Liver (tissue), 9 donors: ENCODE measurements around the gene ELMO2. TPM values are rescaled to one million over a fixed set of nuclear protein-coding genes. Genes with fewer than 3 reads are reported as not detected.

Experiments
- DNase-seq: peaks from one replicate; pipeline ENCODE4 v3.0.0-alpha.2; 2017; ENCODE audit warnings: low spot score
- H3K27ac ChIP-seq, 2 donors: one replicate each; pipeline ENCODE4 v1.7.0; 2013; ENCODE audit warnings: inconsistent platforms in 2 of 2, low read length in 2 of 2, control low read depth in 1 of 2, low read depth in 1 of 2, mild to moderate bottlenecking in 1 of 2
- H3K27me3 ChIP-seq, 4 donors: one replicate each; pipeline versions ENCODE4 v1.6.1 to v1.7.0; 2013; ENCODE audit warnings: low read length in 3 of 4, inconsistent platforms in 1 of 4, mild to moderate bottlenecking in 1 of 4, moderate library complexity in 1 of 4; ENCODE audit not compliant: control insufficient read depth in 4 of 4, insufficient read depth in 4 of 4
- H3K36me3 ChIP-seq, 4 donors: one replicate each; pipeline versions ENCODE4 v1.6.1 to v1.7.0; 2013; ENCODE audit warnings: low read length in 3 of 4, mild to moderate bottlenecking in 3 of 4, low read depth in 1 of 4, moderate library complexity in 1 of 4; ENCODE audit not compliant: control insufficient read depth in 4 of 4, insufficient read depth in 3 of 4
- H3K4me1 ChIP-seq, 4 donors: one replicate each; pipeline versions ENCODE4 v1.6.1 to v1.7.0; 2013; ENCODE audit warnings: low read length in 3 of 4, mild to moderate bottlenecking in 3 of 4, moderate library complexity in 1 of 4; ENCODE audit not compliant: control insufficient read depth in 4 of 4, insufficient read depth in 4 of 4
- H3K4me3 ChIP-seq, 3 donors: one replicate each; pipeline versions ENCODE4 v1.6.1 to v1.7.0; 2013; ENCODE audit warnings: low read length in 3 of 3, control low read depth in 1 of 3, low read depth in 1 of 3, mild to moderate bottlenecking in 1 of 3
- H3K9ac ChIP-seq, 2 donors: one replicate each; pipeline ENCODE4 v1.7.0; 2013; ENCODE audit warnings: low read length in 2 of 2, mild to moderate bottlenecking in 2 of 2, moderate library complexity in 2 of 2, control low read depth in 1 of 2, low read depth in 1 of 2
- H3K9me3 ChIP-seq, 4 donors: one replicate each; pipeline versions ENCODE4 v1.6.1 to v1.7.0; 2013; ENCODE audit warnings: low read length in 3 of 4; ENCODE audit not compliant: control insufficient read depth in 4 of 4
- ATF3 ChIP-seq: IDR thresholded peaks from 2 replicates; pipeline ENCODE4 v1.6.1; 2016; ENCODE audit warnings: antibody characterized with exemption
- CTCF ChIP-seq: fragments of 150-350 bp; IDR thresholded peaks from 2 replicates; pipeline ENCODE4 v1.5.1; 2017; ENCODE audit warnings: improper control_type of control experiment, low read depth, low read length; ENCODE audit not compliant: missing input control
- EGR1 ChIP-seq, 2 donors: IDR thresholded peaks; 2 replicates each; pipeline ENCODE4 v1.6.1; 2016 to 2018; ENCODE audit warnings: antibody characterized with exemption in 2 of 2, low read depth in 2 of 2
- FOXA2 ChIP-seq: IDR thresholded peaks from 2 replicates; pipeline ENCODE4 v1.6.1; 2016; ENCODE audit warnings: antibody characterized with exemption
- GABPA ChIP-seq, 2 donors: IDR thresholded peaks in 1 of 2; conservative IDR thresholded peaks in 1 of 2; 2 replicates each; pipeline ENCODE4 v1.6.1; 2016; ENCODE audit warnings: antibody characterized with exemption in 2 of 2, mild to moderate bottlenecking in 1 of 2, moderate library complexity in 1 of 2
- HNF4A ChIP-seq, 2 donors: conservative IDR thresholded peaks; 2 replicates each; pipeline ENCODE4 v1.6.1; 2016; ENCODE audit warnings: antibody characterized with exemption in 2 of 2, mild to moderate bottlenecking in 2 of 2
- HNF4G ChIP-seq: IDR thresholded peaks from 2 replicates; pipeline ENCODE4 v1.6.1; 2016; ENCODE audit warnings: antibody characterized with exemption
- JUND ChIP-seq, 2 donors: IDR thresholded peaks; 2 replicates each; pipeline ENCODE4 v1.6.1; 2016; ENCODE audit warnings: antibody characterized with exemption in 2 of 2
- NR2F2 ChIP-seq: IDR thresholded peaks from 2 replicates; pipeline ENCODE4 v1.6.1; 2016; ENCODE audit warnings: antibody characterized with exemption
- RAD21 ChIP-seq, 2 donors: IDR thresholded peaks; 2 replicates each; pipeline ENCODE4 v1.6.1; 2016; ENCODE audit warnings: antibody characterized with exemption in 2 of 2, mild to moderate bottlenecking in 2 of 2
- REST ChIP-seq: IDR thresholded peaks from 2 replicates; pipeline ENCODE4 v1.6.1; 2016; ENCODE audit warnings: antibody characterized with exemption, mild to moderate bottlenecking
- RXRA ChIP-seq, 2 donors: IDR thresholded peaks; 2 replicates each; pipeline ENCODE4 v1.6.1; 2017 to 2018; ENCODE audit warnings: antibody characterized with exemption in 2 of 2, mild to moderate bottlenecking in 1 of 2
- TAF1 ChIP-seq: conservative IDR thresholded peaks from 2 replicates; pipeline ENCODE4 v1.6.1; 2016; ENCODE audit warnings: antibody characterized with exemption, mild to moderate bottlenecking
- YY1 ChIP-seq: IDR thresholded peaks from 2 replicates; pipeline ENCODE4 v1.6.1; 2016; ENCODE audit warnings: antibody characterized with exemption, mild to moderate bottlenecking
- ZBTB33 ChIP-seq: IDR thresholded peaks from 2 replicates; pipeline ENCODE4 v1.6.1; 2016; ENCODE audit warnings: antibody characterized with exemption
- WGBS: extraction: QIAGEN DNeasy Blood & Tissue Kit; methylation state at CpG from one replicate; pipeline ENCODE4 v1.1.7; 2013; 5-methylcytosine and 5-hydroxymethylcytosine counted together
- polyA plus RNA-seq, 2 donors: library from polyadenylated mRNA; stranded (reverse) in 1 of 2; unstranded in 1 of 2; fragments of 200-250 nt in 1 of 2; fragments of >200 nt in 1 of 2; fragmentation: Nextera tagmentation in 1 of 2; extraction: Ambion mirVana in 1 of 2; gene quantifications; one replicate each; pipeline versions ENCODE4 v1.2.1 to v1.2.3, GENCODE V29; 2013 to 2015
- total RNA-seq, 2 donors: library from RNA; depleted of rRNA; stranded (reverse); fragments of >200 nt; gene quantifications; one replicate each; pipeline ENCODE4 v1.2.3, GENCODE V29; 2014
- donor health status: healthy.
- donor health status: healthy.
- donor health status: healthy.
- donor health status: healthy.
- donor health status: healthy.

ELMO2 gene
- total and polyA plus RNA-seq, 4 donors = 7.9 to 16.0 (median 13.9) TPM

GRCh38 chr20:46317685-46318177, 88.7 kb downstream of the ELMO2 start:
- Histone ChIP-seq H3K27ac (no peak overlapping the region), H3K4me1 (peaks cover 0 to under 1% (median 0%) of the 10 kb centered on the region in 4 donors), H3K36me3 (no peaks in the 10 kb centered on the region), H3K27me3 (peaks cover 0 to 21% (median 6%) of the 10 kb centered on the region in 4 donors), H3K9ac (no peak overlapping the region), H3K9me3 (no peaks in the 10 kb centered on the region), H3K4me3 (no peak overlapping the region)
- DNase-seq = no peak
- WGBS = 65% methylated on average over 7 of the region's 7 CpGs
- TF ChIP-seq ZBTB33 (no peak), JUND (IDR thresholded peaks at IDR 0.05) (no peak), RXRA (IDR thresholded peaks at IDR 0.05) (no peak), NR2F2 (no peak)

GRCh38 chr20:46316984-46317684, 89.3 kb downstream of the ELMO2 start:
- peaks cover 0 to 4% (median under 1%) of the 10 kb centered on the region in 4 donors for H3K4me1 ChIP-seq
- H3K9me3 ChIP-seq = no peaks in the 10 kb centered on the region
- H3K27ac ChIP-seq = no peak overlapping the region
- H3K36me3 ChIP-seq = no peaks in the 10 kb centered on the region
- H3K27me3 ChIP-seq = peaks cover 0 to 21% (median 7%) of the 10 kb centered on the region in 4 donors
- H3K4me3 ChIP-seq = no peak overlapping the region
- DNase-seq = no peak
- WGBS = 57% methylated on average over 24 of the region's 24 CpGs
- TF ChIP-seq YY1 (no peak), HNF4G (no peak), CTCF (no peak), JUND (IDR thresholded peaks at IDR 0.05) (no peak), ZBTB33 (no peak), RAD21 (IDR thresholded peaks at IDR 0.05) (no peak), EGR1 (IDR thresholded peaks at IDR 0.05; ENCODE audit: low read depth in 2 of 2) (no peak), FOXA2 (no peak), TAF1 (no peak), NR2F2 (no peak), REST (no peak), HNF4A (conservative IDR thresholded peaks at IDR 0.05) (no peak), GABPA (IDR thresholded peaks at IDR 0.05 in 1 of 2, conservative IDR thresholded peaks at IDR 0.05 in 1 of 2) (no peak), ATF3 (no peak)
- H3K9ac ChIP-seq = no peak overlapping the region
